ENCODE results near the gene CFAP74. TPM values are rescaled to one million over a fixed set of nuclear protein-coding genes. Genes with fewer than 3 reads are reported as not detected.
"Not testable (repeated sequence)": the region's sequence is repeated elsewhere in the genome, so short reads cannot be mapped to it uniquely, and the experiment has no call there.

The CFAP74 gene
- total RNA-seq, 3 donors from 2014 or later, result not detected

GRCh38 chr1:1990222-1990621 lies 13.4 kb downstream of the CFAP74 start:
- peaks cover 2% of the 10 kb centered on the region for H3K4me1 Mint-ChIP-seq (ENCODE audit: low read depth)
- no peak overlapping the region for H3K4me3 Mint-ChIP-seq
- no peaks in the 10 kb centered on the region for H3K36me3 Mint-ChIP-seq (ENCODE audit: insufficient read depth)
- DNase-seq (no peak), ATAC-seq (no peak)
- H3K9me3 Mint-ChIP-seq, result no peaks in the 10 kb centered on the region
- peaks cover 26% of the 10 kb centered on the region for H3K27me3 Mint-ChIP-seq (ENCODE audit: low read depth)

GRCh38 chr1:1989789-1990188 lies 13.8 kb downstream of the CFAP74 start:
- no peaks in the 10 kb centered on the region for H3K9me3 Mint-ChIP-seq
- peaks cover 2% of the 10 kb centered on the region for H3K4me1 Mint-ChIP-seq (ENCODE audit: low read depth)
- H3K27me3 Mint-ChIP-seq (ENCODE audit: low read depth), result peaks cover 27% of the 10 kb centered on the region
- no peaks in the 10 kb centered on the region for H3K36me3 Mint-ChIP-seq (ENCODE audit: insufficient read depth)
- H3K4me3 Mint-ChIP-seq, result no peak overlapping the region
- ATAC-seq (no peak), DNase-seq (no peak)

GRCh38 chr1:1989102-1989542 lies 14.5 kb downstream of the CFAP74 start:
- no peak for DNase-seq
- H3K27me3 Mint-ChIP-seq (ENCODE audit: low read depth), result peaks cover 24% of the 10 kb centered on the region
- ATAC-seq, result no peak
- no peaks in the 10 kb centered on the region for H3K9me3 Mint-ChIP-seq
- peaks cover 2% of the 10 kb centered on the region for H3K4me1 Mint-ChIP-seq (ENCODE audit: low read depth)
- no peak overlapping the region for H3K4me3 Mint-ChIP-seq
- no peaks in the 10 kb centered on the region for H3K36me3 Mint-ChIP-seq (ENCODE audit: insufficient read depth)

- no peak for DNase-seq
- Mint-ChIP-seq H3K9me3 (no peaks in the 10 kb centered on the region), H3K27me3 (ENCODE audit: low read depth) (peaks cover 24% of the 10 kb centered on the region), H3K4me1 (ENCODE audit: low read depth) (peaks cover 2% of the 10 kb centered on the region), H3K36me3 (ENCODE audit: insufficient read depth) (no peaks in the 10 kb centered on the region), H3K4me3 (no peak overlapping the region)
- ATAC-seq, result no peak
Measured at GRCh38 chr1:1988061-1988945, 15.3 kb downstream of the CFAP74 start.

GRCh38 chr1:1987142-1987510 lies 16.5 kb downstream of the CFAP74 start:
- H3K4me1 Mint-ChIP-seq (ENCODE audit: low read depth), result peaks cover 2% of the 10 kb centered on the region
- no peak for DNase-seq
- ATAC-seq, result no peak
- H3K27me3 Mint-ChIP-seq (ENCODE audit: low read depth), result peaks cover 24% of the 10 kb centered on the region
- no peaks in the 10 kb centered on the region for H3K36me3 Mint-ChIP-seq (ENCODE audit: insufficient read depth)
- no peaks in the 10 kb centered on the region for H3K9me3 Mint-ChIP-seq
- H3K4me3 Mint-ChIP-seq, result no peak overlapping the region

- ATAC-seq (no peak), DNase-seq (no peak)
- Mint-ChIP-seq H3K9me3 (no peaks in the 10 kb centered on the region), H3K27me3 (ENCODE audit: low read depth) (peaks cover 24% of the 10 kb centered on the region), H3K36me3 (ENCODE audit: insufficient read depth) (no peaks in the 10 kb centered on the region), H3K4me1 (ENCODE audit: low read depth) (peaks cover 2% of the 10 kb centered on the region), H3K4me3 (no peak overlapping the region)
Measured at GRCh38 chr1:1986451-1987141, 17.0 kb downstream of the CFAP74 start.

- no peak for ATAC-seq
- peaks cover 24% of the 10 kb centered on the region for H3K27me3 Mint-ChIP-seq (ENCODE audit: low read depth)
- peaks cover 2% of the 10 kb centered on the region for H3K4me1 Mint-ChIP-seq (ENCODE audit: low read depth)
- no peak for DNase-seq
- no peak overlapping the region for H3K4me3 Mint-ChIP-seq
- H3K9me3 Mint-ChIP-seq, result no peaks in the 10 kb centered on the region
- H3K36me3 Mint-ChIP-seq (ENCODE audit: insufficient read depth), result no peaks in the 10 kb centered on the region
Measured at GRCh38 chr1:1985375-1986050, 18.1 kb downstream of the CFAP74 start.

GRCh38 chr1:1984560-1985070 lies 19.0 kb downstream of the CFAP74 start:
- no peaks in the 10 kb centered on the region for H3K36me3 Mint-ChIP-seq (ENCODE audit: insufficient read depth)
- no peak for ATAC-seq
- H3K27me3 Mint-ChIP-seq (ENCODE audit: low read depth), result peaks cover 19% of the 10 kb centered on the region
- no peak overlapping the region for H3K4me3 Mint-ChIP-seq
- no peak for DNase-seq
- H3K9me3 Mint-ChIP-seq, result no peaks in the 10 kb centered on the region
- H3K4me1 Mint-ChIP-seq (ENCODE audit: low read depth), result peaks cover 2% of the 10 kb centered on the region

GRCh38 chr1:1982379-1983232 lies 21.0 kb downstream of the CFAP74 start:
- Mint-ChIP-seq H3K27me3 (ENCODE audit: low read depth) (peaks cover 6% of the 10 kb centered on the region), H3K36me3 (ENCODE audit: insufficient read depth) (no peaks in the 10 kb centered on the region), H3K4me3 (no peak overlapping the region), H3K9me3 (no peaks in the 10 kb centered on the region), H3K4me1 (ENCODE audit: low read depth) (no peaks in the 10 kb centered on the region)
- no peak for DNase-seq
- ATAC-seq, result no peak

GRCh38 chr1:1981631-1982327 lies 21.8 kb downstream of the CFAP74 start:
- ATAC-seq; DNase-seq; H3K36me3 Mint-ChIP-seq (ENCODE audit: insufficient read depth); H3K9me3 Mint-ChIP-seq; H3K27me3 Mint-ChIP-seq (ENCODE audit: low read depth); H3K4me3 Mint-ChIP-seq; H3K4me1 Mint-ChIP-seq (ENCODE audit: low read depth): not testable (repeated sequence)

- Mint-ChIP-seq H3K9me3 (no peaks in the 10 kb centered on the region), H3K4me1 (ENCODE audit: low read depth) (no peaks in the 10 kb centered on the region), H3K36me3 (ENCODE audit: insufficient read depth) (no peaks in the 10 kb centered on the region), H3K4me3 (no peak overlapping the region), H3K27me3 (ENCODE audit: low read depth) (peaks cover 2% of the 10 kb centered on the region)
- DNase-seq, result no peak
- no peak for ATAC-seq
Measured at GRCh38 chr1:1981142-1981500, 22.5 kb downstream of the CFAP74 start.

GRCh38 chr1:1980467-1981141 lies 23.0 kb downstream of the CFAP74 start:
- Mint-ChIP-seq H3K36me3 (ENCODE audit: insufficient read depth) (no peaks in the 10 kb centered on the region), H3K4me3 (no peak overlapping the region), H3K27me3 (ENCODE audit: low read depth) (peaks cover 2% of the 10 kb centered on the region), H3K4me1 (ENCODE audit: low read depth) (no peaks in the 10 kb centered on the region), H3K9me3 (no peaks in the 10 kb centered on the region)
- ATAC-seq, result no peak
- no peak for DNase-seq
